HCT116 (cell line): ENCODE results near the gene KCNMB2.

Source experiments
- EZH2 ChIP-seq: fragments of 200-600 bp; sonication (generic); IDR thresholded peaks from 2 replicates; pipeline ENCODE4 v1.6.1; 2017; ENCODE audit warnings: antibody characterized with exemption, mixed run types
- POLR2A ChIP-seq: IDR thresholded peaks from 2 replicates; pipeline ENCODE4 v1.7.0; 2011; ENCODE audit warnings: borderline replicate concordance; ENCODE audit not compliant: insufficient read depth, insufficient read length; ENCODE audit errors: extremely low read depth
- YY1 ChIP-seq: IDR thresholded peaks from 2 replicates; pipeline ENCODE4 v1.6.1; 2011; ENCODE audit warnings: low read length, low read depth, moderate library complexity, mild to moderate bottlenecking; ENCODE audit not compliant: insufficient replicate concordance; ENCODE audit errors: extremely low read depth
- TF ChIP-seq, protein P1 (sequence below): IDR thresholded peaks from 2 replicates; pipeline ENCODE4 v1.6.1; 2012; ENCODE audit warnings: low read depth

DNA sequence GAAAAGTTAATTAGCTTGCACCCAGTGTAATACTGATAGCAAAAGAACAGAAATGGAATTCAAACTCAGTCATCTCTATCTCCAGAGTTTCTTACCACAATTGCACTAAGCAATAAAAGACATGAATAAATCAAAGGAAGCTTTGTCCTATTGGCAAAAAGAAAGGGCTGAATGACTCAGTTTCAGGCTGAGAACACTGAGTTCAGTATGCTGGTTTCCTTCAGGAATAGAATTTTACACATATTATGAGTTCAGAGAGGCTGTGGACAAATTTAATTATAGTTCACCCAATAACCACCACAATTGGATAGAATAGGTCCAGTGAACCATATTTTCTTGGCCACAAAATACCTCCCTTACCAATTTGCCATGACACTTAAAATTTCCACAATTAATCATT, 249.7 kb downstream of the KCNMB2 start:
- no peak for TF ChIP-seq YY1
- TF ChIP-seq POLR2A: no peak
- TF ChIP-seq, protein P1, sequence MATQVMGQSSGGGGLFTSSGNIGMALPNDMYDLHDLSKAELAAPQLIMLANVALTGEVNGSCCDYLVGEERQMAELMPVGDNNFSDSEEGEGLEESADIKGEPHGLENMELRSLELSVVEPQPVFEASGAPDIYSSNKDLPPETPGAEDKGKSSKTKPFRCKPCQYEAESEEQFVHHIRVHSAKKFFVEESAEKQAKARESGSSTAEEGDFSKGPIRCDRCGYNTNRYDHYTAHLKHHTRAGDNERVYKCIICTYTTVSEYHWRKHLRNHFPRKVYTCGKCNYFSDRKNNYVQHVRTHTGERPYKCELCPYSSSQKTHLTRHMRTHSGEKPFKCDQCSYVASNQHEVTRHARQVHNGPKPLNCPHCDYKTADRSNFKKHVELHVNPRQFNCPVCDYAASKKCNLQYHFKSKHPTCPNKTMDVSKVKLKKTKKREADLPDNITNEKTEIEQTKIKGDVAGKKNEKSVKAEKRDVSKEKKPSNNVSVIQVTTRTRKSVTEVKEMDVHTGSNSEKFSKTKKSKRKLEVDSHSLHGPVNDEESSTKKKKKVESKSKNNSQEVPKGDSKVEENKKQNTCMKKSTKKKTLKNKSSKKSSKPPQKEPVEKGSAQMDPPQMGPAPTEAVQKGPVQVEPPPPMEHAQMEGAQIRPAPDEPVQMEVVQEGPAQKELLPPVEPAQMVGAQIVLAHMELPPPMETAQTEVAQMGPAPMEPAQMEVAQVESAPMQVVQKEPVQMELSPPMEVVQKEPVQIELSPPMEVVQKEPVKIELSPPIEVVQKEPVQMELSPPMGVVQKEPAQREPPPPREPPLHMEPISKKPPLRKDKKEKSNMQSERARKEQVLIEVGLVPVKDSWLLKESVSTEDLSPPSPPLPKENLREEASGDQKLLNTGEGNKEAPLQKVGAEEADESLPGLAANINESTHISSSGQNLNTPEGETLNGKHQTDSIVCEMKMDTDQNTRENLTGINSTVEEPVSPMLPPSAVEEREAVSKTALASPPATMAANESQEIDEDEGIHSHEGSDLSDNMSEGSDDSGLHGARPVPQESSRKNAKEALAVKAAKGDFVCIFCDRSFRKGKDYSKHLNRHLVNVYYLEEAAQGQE: no peak
- no peak for TF ChIP-seq EZH2
